Activated CD4-positive, alpha-beta T cell treated with anti-CD3 and anti-CD28 coated beads for 48 hours (primary cell): ENCODE data around the gene SLC2A6.

Experiments used
- DNase-seq: peaks from one replicate; pipeline ENCODE4 v3.0.0-alpha.2; 2020

Gene SLC2A6

DNA sequence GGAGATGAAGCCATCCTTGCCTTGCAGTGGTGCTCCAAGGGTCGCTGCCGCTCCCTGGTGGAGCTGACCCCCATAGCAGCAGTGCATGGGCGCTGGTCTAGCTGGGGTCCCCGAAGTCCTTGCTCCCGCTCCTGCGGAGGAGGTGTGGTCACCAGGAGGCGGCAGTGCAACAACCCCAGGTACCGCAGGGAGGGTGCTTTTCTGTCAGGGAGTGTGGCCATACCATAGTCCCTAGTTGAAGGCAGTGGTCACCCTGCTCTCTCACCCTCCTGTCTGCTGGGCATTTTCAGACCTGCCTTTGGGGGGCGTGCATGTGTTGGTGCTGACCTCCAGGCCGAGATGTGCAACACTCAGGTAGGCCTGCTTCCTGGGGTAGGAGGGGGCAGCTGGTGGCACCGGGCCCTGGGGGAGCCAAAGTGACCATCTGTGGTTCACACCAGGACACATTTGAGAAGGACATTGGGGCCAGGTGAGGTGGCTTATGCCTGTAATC, 45.5 kb downstream of the SLC2A6 start:
- no peak for DNase-seq

DNA sequence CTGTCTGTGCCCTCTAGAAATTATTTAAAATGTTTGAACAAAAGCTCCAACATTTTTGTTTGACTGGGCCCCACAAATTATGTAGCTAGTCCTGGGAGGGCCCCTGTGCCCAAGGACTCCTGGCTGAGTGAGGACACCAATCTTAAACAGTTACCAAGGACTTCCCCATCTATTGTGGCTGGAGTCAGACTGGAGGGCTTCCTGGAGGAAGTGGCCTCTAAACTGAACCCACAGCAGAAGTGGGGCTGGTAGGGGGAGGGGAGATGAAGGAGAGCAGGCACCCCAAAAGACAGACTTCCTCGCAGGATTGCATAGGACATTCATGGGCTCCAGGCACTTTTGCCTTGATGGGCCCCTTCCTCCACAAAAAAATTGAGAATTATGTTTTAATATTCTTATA, 48.7 kb downstream of the SLC2A6 start:
- no peak for DNase-seq

DNA sequence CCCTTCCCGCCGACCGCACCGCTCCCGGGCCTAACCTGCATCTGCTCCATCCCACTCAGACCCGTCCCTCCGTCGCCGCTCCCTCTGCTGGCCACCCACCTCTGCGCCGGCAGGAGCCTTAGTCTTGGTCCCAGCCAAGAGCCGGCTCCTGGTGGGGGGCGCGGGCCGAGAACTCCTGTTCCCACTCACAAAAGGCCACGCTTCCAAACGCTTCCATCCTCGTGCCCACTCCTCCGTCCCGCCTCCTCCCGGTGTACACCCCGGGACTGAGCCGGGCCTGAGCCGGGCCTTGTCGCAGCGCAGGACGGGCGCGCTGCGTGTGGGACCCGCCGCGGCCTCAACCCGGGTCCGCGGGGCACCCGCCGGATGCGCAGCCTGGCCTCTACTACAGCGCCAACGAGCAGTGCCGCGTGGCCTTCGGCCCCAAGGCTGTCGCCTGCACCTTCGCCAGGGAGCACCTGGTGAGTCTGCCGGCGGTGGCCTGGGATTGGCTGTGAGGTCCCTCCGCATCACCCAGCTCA, 49.2 kb downstream of the SLC2A6 start:
- no peak for DNase-seq

DNA sequence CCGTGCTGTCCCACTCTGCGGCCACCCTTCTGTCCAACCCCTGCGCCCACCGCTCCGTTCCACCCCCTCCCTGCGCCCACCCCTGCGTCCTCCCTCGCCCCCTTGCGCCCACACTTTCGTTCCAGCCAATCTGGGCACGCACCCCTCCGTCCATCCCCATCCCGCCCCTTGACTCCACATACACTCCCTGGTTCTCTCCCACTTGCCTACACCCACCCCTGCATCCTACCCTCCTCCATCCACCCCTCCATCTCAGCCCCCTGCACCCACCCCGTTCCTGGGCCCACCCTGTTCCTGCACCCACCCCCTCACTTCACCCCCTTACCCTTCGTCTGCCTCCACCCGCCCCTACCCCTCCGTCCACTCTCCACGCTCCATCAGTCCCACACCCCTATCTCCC, 49.7 kb downstream of the SLC2A6 start:
- DNase-seq, result no peak

GRCh38 chr9:133428617-133429101, 50.2 kb downstream of the SLC2A6 start:
- no peak for DNase-seq

DNA sequence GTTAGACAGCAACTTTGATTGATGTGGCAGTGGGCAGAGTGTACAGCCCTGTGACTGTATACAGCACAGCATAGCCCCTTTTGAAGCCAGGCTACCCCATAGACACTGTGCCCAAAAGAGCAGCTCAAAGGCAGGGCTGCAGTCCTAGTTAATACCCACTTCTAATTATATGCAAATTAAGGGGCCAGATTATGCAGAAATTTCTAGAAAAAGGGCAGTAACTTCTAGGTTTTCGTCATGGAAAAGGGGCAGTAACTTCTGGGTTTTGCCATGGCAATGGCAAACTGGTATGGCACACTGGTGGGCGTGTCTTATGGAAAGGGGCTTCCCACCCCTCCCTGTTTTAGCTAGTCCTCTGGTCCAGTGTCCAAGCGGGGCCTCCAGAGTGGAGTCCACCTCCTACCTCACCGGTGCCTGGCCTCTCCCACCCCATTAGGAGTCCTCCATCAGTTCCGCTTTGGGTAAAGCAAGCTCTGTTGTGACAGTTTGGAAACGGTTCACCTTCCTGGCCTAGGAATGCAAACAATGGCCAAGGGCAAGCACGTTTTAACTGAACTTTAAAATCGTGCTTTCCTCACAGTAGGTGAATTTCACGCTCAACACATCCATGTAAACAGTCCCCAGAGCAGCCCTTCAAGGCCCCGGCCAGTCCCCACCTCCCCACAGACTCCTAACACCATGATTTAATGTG, 51.1 kb downstream of the SLC2A6 start:
- no peak for DNase-seq

GRCh38 chr9:133426011-133426410, 52.9 kb downstream of the SLC2A6 start:
- DNase-seq, result no peak

GRCh38 chr9:133425049-133425632, 53.8 kb downstream of the SLC2A6 start:
- DNase-seq, result no peak

- DNase-seq, result no peak
Measured at GRCh38 chr9:133424187-133424586, 54.7 kb downstream of the SLC2A6 start.

DNA sequence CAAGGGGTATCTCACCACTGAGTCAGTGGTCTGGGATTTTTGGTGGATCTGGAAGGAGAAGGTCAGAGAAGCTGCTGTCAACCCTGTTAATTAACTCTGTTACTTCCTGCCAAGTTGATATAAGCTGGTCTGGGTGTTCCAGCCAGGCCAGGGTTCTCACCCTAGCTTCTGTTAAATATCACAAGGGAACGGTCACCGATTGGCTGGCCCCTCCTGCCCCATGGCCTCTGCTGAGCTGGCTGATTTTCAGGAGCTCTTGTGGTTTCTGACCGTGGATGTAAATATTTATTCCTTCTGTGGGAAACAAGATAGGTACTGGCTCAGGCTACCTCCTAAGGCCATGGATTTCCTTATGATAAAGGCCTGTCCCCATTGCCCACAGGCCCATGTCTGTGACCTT, 55.7 kb downstream of the SLC2A6 start:
- DNase-seq, result no peak

DNA sequence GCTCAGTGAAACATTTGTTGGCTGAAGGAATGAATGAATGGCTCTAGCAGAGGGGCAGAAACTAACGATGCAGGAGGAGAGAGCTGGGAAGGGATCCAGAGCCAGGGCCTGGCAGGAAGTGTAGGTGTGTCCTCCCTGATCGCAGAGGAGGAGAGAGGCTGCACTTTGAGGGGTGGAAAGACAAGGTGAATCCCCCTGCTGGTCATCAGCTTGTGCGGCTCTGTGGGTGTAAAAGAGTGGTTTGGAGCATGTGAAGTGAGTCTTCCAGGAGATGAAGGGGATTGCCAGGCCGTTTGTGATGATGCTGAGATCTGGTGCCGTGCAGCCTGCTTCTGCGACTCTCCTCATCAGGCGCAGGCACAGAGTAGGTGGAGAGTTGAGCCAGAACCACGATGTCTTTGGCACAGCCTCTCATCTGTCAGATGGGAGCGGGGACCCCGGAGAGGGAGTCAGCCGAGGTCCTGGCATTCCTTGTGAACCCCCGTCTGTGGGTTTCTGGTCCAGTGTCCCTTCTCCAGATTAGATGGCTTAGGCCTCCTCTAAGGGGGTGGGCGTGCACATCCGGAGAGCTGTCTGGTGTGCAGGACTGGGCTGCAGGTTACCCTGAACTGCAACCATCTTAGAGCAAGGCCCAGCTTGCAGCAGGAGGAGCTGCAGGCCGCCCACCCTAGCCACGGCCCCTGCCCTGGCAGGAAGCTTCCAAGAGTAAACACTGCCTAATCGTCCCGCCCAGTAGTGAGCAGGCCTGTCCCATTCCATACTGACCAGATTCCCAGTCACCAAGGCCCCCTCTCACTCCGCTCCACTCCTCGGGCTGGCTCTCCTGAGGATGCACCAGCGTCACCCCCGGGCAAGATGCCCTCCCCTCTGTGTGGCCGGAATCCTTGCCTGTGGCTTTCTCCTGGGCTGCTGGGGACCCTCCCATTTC, 57.0 kb downstream of the SLC2A6 start, which contains the start of gene ADAMTS13:
ADAMTS13 (plus strand) TSS at position 753 of the 928 bp plus-strand sequence; CDS start at position 830, 77 bp downstream.
- peak; percentile 66 for DNase-seq
